Left lung (tissue), 10 donors: Measurements from ENCODE around the gene HEXIM1. TPM values are rescaled to one million over a fixed set of nuclear protein-coding genes. Genes with fewer than 3 reads are reported as not detected.

ENCODE experiments used
- ATAC-seq: fragments of 200-7000 bp; cut with Tn5 transposase; one replicate; pipeline ENCODE4 v1.9.1; 2020; ENCODE audit warnings: moderate library complexity
- DNase-seq, 4 donors: peaks; one replicate each; pipeline ENCODE4 v3.0.0-alpha.2; 2013 to 2020
- H3K27ac ChIP-seq, 2 donors: fragments of 200-600 bp; sonication (generic) in 1 of 2; one replicate each; pipeline versions ENCODE4 v1.5.0 to v1.8.0; 2020 to 2021
- H3K27me3 ChIP-seq, 2 donors: fragments of 200-600 bp; sonication (generic) in 1 of 2; one replicate each; pipeline versions ENCODE4 v1.5.0 to v1.8.0; 2020 to 2021
- H3K36me3 ChIP-seq, 2 donors: fragments of 200-600 bp; sonication (generic) in 1 of 2; one replicate each; pipeline versions ENCODE4 v1.5.0 to v1.8.0; 2020 to 2021
- H3K4me1 ChIP-seq, 2 donors: fragments of 200-600 bp; one replicate each; pipeline ENCODE4 v1.8.0; 2021
- H3K4me3 ChIP-seq, 2 donors: fragments of 200-600 bp; sonication (generic) in 1 of 2; one replicate each; pipeline versions ENCODE4 v1.5.0 to v1.8.0; 2020 to 2021; ENCODE audit warnings: mild to moderate bottlenecking in 1 of 2
- H3K9me3 ChIP-seq, 2 donors: fragments of 200-600 bp; sonication (generic) in 1 of 2; one replicate each; pipeline versions ENCODE4 v1.5.0 to v1.8.0; 2020 to 2021
- CTCF ChIP-seq, 2 donors: fragments of 200-600 bp; sonication (generic) in 1 of 2; IDR thresholded peaks; one replicate each; pipeline versions ENCODE4 v1.5.0 to v1.8.0; 2021; ENCODE audit warnings: antibody characterized with exemption in 2 of 2
- intact Hi-C, 2 donors: fragments of 100-400 bp; cut with DNase I; formaldehyde crosslinking; loops; one replicate each; pipeline versions ENCODE4 v1.11.2 to v1.14.2; 2022
- polyA plus RNA-seq, 6 donors: library from polyadenylated mRNA; unstranded; fragments of 120-200 nt; gene quantifications; one replicate each; pipeline ENCODE4 v1.2.1, GENCODE V29; 2013; ENCODE audit not compliant: insufficient read length in 6 of 6
- total RNA-seq, 2 donors: library from RNA; stranded (reverse); fragmentation: NEBNext Ultra II Directional; extraction: Animal tissue kit (Norgen Biotek cat#: 25700); gene quantifications; one replicate each; pipeline ENCODE4 v1.2.1, GENCODE V29; 2021
- donor health status: DM: no; HTN: yes; CAD: no.
- donor health status: DM: no; HTN: no; CAD: no.

HEXIM1 gene
- total and polyA plus RNA-seq, 8 donors, result 27.3 to 41.5 (median 34.8) TPM

- intact Hi-C loops, result loop anchor here (10.0 kb wide), 2 partner anchors 65 to 215 kb away; partner anchors contain the start of gene GFAP (in 1 of the 2)
These were observed 18.2 kb upstream of the HEXIM1 start for GRCh38 chr17:45129940-45130680.

GRCh38 chr17:45130681-45131615 lies 17.3 kb upstream of the HEXIM1 start:
- H3K9me3 ChIP-seq, result no peaks in the 10 kb centered on the region
- peak in 1 of 4 donors; percentile 50 for DNase-seq
- intact Hi-C loops, result loop anchor here in 1 of 2 donors (10.0 kb wide), 1 partner anchor 64 kb away; no protein-coding TSS in a partner anchor
- no peak for TF ChIP-seq CTCF (IDR thresholded peaks at IDR 0.05)
- no peaks in the 10 kb centered on the region for H3K36me3 ChIP-seq
- H3K27ac ChIP-seq, result peak overlapping the region in 1 of 2 donors; percentile 18
- peak overlapping the region; percentile 72 to 74 for H3K4me3 ChIP-seq
- peaks cover 22 to 57% of the 10 kb centered on the region in 2 donors for H3K4me1 ChIP-seq
- no peak for ATAC-seq
- H3K27me3 ChIP-seq, result no peaks in the 10 kb centered on the region

More at GRCh38 chr17:45129940-45130680, 18.2 kb upstream of the HEXIM1 start:
- H3K4me3 ChIP-seq, result no peak overlapping the region
- H3K9me3 ChIP-seq, result no peaks in the 10 kb centered on the region
- H3K4me1 ChIP-seq, result peaks cover 22 to 54% of the 10 kb centered on the region in 2 donors
- DNase-seq, result peak in 1 of 4 donors; percentile 51
- ATAC-seq, result no peak
- peak overlapping the region in 1 of 2 donors; percentile 18 for H3K27ac ChIP-seq
- H3K36me3 ChIP-seq, result no peaks in the 10 kb centered on the region
- no peak for TF ChIP-seq CTCF (IDR thresholded peaks at IDR 0.05)
- H3K27me3 ChIP-seq, result no peaks in the 10 kb centered on the region

- ATAC-seq (no peak), DNase-seq (peak in 2 of 4 donors; percentile 53 to 90)
- H3K9me3 ChIP-seq, result no peaks in the 10 kb centered on the region
- H3K36me3 ChIP-seq, result no peaks in the 10 kb centered on the region
- intact Hi-C loops, result loop anchor here in 1 of 2 donors (10.0 kb wide), 1 partner anchor 63 kb away; no protein-coding TSS in a partner anchor
- TF ChIP-seq CTCF (IDR thresholded peaks at IDR 0.05), result peak; percentile 73 to 85
- peaks cover 28 to 60% of the 10 kb centered on the region in 2 donors for H3K4me1 ChIP-seq
- H3K27me3 ChIP-seq, result no peaks in the 10 kb centered on the region
- peak overlapping the region; percentile 90 to 98 for H3K27ac ChIP-seq
- peak overlapping the region; percentile 72 to 74 for H3K4me3 ChIP-seq
These were observed 16.5 kb upstream of the HEXIM1 start for GRCh38 chr17:45131616-45132319.

GRCh38 chr17:45132320-45132571 lies 16.0 kb upstream of the HEXIM1 start, which contains the start of gene PLCD3:
Gene PLCD3 (minus strand): TSS chr17:45132515. CDS start chr17:45132410, 105 bp downstream.
- TF ChIP-seq CTCF (IDR thresholded peaks at IDR 0.05), result no peak
- H3K4me1 ChIP-seq, result peaks cover 27 to 56% of the 10 kb centered on the region in 2 donors

More at GRCh38 chr17:45132320-45132571, 16.0 kb upstream of the HEXIM1 start, which contains the start of gene PLCD3:
- intact Hi-C loops, result loop anchor here in 1 of 2 donors (10.0 kb wide), 1 partner anchor 63 kb away; no protein-coding TSS in a partner anchor
- peak within 1 kb of the TSS; percentile 72 to 74 for H3K4me3 ChIP-seq
- H3K9me3 ChIP-seq, result no peaks in the 10 kb centered on the region
- no peaks in the 10 kb centered on the region for H3K36me3 ChIP-seq
- DNase-seq (peak in 1 of 4 donors; percentile 54), ATAC-seq (no peak)
- H3K27ac ChIP-seq, result peak within 1 kb of the TSS; percentile 90 to 98
- no peaks in the 10 kb centered on the region for H3K27me3 ChIP-seq
